IPS-18c (cell line): ENCODE results near the gene KIAA1958.

Experiments
- H3K4me3 ChIP-seq: 2 replicates; pipeline ENCODE4 v1.7.0; 2013; ENCODE audit warnings: low read depth, mild to moderate bottlenecking, low read length, moderate library complexity; ENCODE audit not compliant: insufficient read depth
- H3K9me3 ChIP-seq: one replicate; pipeline ENCODE4 v1.6.1; 2013; ENCODE audit warnings: mild to moderate bottlenecking, low read length, moderate library complexity; ENCODE audit not compliant: control insufficient read depth, insufficient read depth

KIAA1958 gene

GRCh38 chr9:112605518-112605917 lies 118.9 kb downstream of the KIAA1958 start:
- Histone ChIP-seq H3K9me3 (no peaks in the 10 kb centered on the region), H3K4me3 (no peak overlapping the region)

DNA sequence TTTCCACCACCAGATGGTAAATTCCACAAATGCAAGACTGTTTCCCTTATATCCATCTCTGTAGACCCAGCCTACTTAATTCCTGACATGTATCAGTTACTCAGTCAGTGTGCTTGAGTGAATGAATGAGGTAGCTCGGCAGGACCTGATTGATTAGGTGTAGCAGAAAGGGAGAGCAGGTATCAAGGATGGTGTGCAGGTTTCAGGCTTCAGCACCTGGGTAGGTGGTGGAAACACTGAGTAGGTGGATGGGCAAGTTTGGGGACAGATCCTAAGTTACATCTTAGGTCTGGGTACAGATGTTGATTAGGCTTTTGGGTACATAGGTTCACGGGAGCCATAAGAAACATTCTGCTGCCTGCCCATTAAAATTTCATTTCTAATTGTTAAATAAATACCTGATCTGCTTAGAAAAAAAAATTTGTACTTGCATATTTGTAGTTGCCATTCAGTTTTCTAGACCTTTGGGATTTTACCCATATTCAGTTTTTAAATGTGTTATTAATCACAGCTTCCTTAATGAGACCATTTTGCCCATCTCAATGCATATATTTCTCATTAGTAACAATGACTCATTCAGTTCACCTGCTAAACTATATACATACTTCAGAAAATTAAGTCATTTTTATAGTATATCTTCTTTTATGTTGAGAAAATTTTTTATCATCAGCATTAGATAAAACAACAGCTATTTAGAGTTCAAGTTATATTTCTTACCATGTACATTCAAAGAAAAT lies 119.5 kb downstream of the KIAA1958 start:
- H3K9me3 ChIP-seq: no peaks in the 10 kb centered on the region
- H3K4me3 ChIP-seq: no peak overlapping the region

DNA sequence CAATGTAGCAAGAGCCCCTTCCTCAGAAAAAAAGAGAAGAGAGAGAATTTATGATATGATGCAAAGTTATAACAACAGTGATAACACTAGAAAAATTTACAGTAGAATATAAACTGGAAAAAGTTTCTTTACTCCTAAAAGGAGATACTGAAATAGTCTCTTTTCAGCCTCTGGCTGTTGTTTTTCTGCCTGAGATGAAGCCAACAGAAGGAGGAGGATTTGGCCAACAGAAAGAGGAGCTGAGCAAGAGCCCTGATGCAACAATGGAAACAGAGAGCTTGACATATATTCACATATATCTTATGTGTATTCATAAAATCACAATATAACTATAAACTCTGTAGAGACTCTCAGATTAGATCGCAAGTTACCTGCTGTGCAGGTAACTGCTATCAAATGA lies 122.2 kb downstream of the KIAA1958 start:
- H3K9me3 ChIP-seq: no peaks in the 10 kb centered on the region
- H3K4me3 ChIP-seq: no peak overlapping the region

- no peak overlapping the region for H3K4me3 ChIP-seq
These were observed 129.1 kb downstream of the KIAA1958 start for GRCh38 chr9:112615584-112616266.

DNA sequence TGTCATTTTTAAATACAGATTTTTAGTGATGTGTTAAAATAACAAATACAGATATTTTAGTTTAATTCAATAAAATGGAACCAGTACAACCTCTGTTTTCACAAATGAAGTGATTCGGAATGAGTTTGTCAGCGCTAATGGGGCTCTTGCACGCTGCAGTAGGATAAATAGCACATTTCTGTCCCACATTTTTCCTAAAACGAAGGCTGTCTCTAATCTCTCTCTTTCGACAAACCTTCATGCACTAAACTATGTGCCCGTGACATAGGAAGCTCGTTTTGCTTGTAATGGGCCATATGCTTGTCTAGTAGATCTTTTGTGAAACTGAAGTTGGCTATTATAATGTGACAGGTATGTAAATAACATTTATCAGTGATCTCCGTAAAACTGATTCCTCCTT lies 130.7 kb downstream of the KIAA1958 start:
- Histone ChIP-seq H3K9me3 (no peaks in the 10 kb centered on the region), H3K4me3 (no peak overlapping the region)

More at GRCh38 chr9:112615584-112616266, 129.1 kb downstream of the KIAA1958 start:
- no peaks in the 10 kb centered on the region for H3K9me3 ChIP-seq

GRCh38 chr9:112618385-112619009 lies 131.9 kb downstream of the KIAA1958 start:
- Histone ChIP-seq H3K4me3 (no peak overlapping the region), H3K9me3 (no peaks in the 10 kb centered on the region)

GRCh38 chr9:112620388-112620787 lies 133.8 kb downstream of the KIAA1958 start:
- H3K4me3 ChIP-seq: no peak overlapping the region
- no peaks in the 10 kb centered on the region for H3K9me3 ChIP-seq

DNA sequence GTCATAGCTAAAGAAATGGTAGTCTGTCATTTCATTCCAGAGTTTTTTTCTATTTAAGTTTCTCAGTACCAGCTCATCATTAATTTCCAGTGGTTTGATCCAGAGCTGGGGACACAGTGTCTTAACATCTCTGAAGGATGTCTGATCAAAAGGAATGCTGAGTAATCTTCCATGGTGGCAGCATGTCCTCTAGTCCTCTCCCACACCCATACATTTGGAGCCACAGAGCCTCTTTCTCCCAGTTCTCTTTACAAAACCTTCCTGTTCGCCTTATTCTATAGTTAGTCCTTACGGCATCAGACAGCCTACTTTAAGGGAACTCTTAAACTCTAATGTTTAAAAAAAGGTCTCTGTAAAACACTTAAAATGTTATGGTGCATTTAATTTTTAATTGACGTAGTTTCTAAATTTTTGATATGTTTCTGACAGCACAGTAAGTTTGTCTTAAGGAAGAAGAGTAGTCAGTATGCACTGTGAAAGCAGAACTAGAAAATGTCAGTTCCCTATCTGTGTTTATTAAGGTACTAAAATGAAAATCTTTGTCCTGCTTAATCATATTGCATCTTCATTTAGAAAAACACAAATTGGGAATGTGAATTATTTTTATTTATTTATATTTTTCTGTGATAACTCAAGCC lies 134.5 kb downstream of the KIAA1958 start:
- H3K4me3 ChIP-seq: no peak overlapping the region
- no peaks in the 10 kb centered on the region for H3K9me3 ChIP-seq

DNA sequence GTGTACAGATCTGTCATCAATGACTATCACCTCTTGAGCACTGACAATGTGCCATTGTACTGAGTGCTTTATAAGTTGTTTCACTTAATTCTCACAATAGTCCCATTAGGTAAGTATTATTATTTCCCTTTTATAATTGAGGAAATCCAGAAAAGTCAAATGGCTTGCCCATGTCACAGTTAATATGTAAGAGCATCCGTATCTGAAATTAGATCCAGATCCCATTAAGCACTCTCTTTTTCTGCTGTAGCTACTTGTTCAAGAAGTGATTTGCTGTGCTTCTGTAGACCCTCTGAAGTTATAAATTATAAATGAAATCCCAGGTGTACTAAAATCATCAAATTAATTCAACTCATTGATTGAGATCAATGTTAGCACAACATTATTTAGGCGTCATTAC lies 136.6 kb downstream of the KIAA1958 start:
- H3K4me3 ChIP-seq: no peak overlapping the region

DNA sequence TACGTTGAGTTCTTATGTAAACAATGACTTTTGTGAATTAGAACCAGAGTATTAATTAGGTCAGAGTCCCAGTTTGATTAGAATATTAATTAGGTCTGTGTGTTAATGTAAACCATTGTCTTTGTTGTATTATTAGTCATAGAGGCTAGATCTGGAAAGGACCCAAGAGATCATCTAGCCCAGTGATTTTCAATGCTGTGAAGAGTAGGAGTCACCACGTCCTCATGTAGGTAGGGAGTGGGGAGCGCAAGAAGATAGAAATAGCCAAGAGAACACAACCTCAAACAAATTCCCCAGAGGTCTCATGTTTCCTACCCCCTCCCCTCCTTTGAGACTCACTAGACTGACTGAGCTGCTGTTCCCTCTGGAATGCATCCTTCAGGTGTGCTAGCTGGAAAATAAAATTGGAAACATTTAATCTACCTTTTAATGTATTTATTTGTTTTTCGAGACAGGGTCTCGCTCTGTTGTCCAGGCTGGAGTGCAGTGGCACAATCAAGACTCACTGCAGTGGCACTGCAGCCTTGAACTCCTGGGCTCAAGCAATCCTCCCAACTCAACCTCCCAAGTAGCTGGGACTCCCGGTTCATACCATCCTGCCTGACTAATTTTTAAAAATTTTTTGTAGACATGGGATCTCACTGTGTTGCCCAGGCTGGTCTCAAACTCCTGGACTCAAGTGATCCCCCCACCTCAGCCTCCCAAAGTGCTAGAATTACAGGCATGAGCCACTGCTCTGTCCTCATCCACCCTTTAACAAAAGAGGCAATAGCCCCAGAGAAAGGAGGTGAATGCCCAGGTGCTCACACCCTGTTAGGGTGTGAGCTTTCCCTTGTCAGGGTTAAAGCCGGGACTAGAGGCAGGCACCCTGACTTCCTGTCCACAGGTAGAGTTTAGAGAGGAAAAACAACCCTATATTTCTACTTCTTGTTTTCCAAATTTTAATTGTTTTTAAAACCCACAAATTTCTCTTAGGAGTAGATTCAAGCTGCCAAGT lies 138.4 kb downstream of the KIAA1958 start:
- no peaks in the 10 kb centered on the region for H3K9me3 ChIP-seq
- no peak overlapping the region for H3K4me3 ChIP-seq

More for the DNA sequence above, 136.6 kb downstream of the KIAA1958 start:
- H3K9me3 ChIP-seq: no peaks in the 10 kb centered on the region

DNA sequence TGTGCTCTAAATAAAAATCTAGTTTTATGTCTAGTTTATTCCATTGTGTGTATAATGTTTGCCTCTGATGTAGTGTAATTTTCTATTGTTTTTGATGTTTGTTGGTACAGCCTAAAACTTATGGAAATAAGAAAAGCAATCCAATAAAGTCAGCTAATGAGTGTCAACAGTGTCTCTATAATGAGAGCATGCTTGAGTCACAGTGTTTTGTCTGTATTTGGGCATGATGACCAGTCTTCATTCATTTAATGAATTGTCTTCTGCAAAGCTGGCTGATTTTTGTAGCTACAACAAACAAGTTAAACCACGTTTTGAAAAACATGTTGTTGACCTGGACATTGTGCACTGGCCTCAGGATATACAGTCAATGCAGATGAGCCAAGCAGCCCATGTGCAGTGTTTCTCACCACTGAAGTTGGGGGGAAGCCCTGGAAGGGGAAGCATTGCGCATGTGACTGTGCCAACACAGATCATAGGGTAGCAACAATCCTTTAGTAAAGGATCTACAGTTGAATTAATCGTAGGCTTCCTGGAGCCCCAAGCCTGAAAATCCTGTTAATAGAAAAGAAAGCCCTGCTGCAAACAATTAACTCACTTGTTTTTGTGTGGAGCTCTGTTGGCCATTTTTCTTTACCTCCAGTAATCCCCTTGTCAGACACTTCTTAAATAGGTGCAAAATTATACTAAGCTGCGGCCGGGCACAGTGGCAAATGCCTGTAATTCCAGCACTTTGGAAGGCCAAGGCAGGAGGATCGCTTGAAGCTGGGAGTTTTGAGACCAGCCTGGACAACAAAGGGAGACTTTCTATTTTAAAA lies 143.3 kb downstream of the KIAA1958 start:
- H3K4me3 ChIP-seq: no peak overlapping the region

DNA sequence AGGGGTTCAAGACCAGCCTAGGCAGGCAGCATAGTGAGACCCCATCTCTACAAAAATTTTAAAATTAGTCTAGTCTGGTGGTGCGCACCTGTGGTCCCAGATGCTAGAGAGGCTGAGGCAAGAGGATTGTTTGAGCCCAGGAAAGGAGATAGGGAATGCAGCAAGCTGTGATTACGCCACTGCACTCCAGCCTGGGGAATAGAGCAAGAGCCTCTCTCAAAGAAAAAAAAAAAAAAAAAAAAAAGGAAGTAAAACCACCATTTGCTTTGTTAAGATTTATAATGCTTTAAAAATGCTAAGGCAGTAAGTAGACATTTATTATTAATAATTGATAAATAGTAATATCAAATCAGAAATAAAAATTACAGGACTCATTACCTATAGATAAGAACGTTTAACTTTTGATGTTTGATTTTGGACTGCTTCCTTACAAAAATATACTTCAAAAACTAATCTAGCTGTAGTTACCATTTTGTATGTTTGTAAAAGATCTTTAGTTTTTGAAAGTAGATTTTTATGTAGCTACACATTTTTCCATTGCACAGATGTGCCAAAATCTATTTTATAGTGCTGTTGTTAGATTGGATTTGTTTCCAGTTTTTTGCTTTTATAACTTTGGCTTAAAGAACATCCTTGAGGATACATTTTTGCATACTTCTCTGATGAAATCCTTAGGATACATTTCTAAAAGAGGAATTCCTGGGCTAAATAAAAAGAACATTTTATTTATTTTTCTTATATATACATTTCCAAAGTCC lies 144.9 kb downstream of the KIAA1958 start:
- H3K9me3 ChIP-seq: no peaks in the 10 kb centered on the region
- no peak overlapping the region for H3K4me3 ChIP-seq

More for the DNA sequence above, 143.3 kb downstream of the KIAA1958 start:
- no peaks in the 10 kb centered on the region for H3K9me3 ChIP-seq

DNA sequence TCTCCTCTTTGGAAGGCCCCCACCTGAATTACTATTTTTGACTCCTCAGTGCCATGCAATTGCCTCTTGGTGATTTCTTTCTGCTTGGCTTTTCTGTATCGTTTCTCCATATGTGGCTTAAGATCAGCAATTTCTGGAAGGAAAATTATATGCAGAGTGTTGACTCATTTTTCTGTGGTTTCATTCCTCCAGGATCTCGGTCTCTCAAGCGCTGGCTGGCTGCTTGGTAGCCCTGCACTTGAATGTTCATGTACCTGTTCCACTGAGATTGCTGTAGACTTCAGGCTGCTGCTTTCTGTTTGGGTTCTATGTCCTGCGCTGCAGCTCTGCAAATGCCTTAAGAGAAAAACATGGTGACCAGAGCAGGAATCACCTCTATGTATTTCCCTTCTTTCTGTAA lies 153.7 kb downstream of the KIAA1958 start:
- Histone ChIP-seq H3K9me3 (no peaks in the 10 kb centered on the region), H3K4me3 (no peak overlapping the region)

- Histone ChIP-seq H3K4me3 (no peak overlapping the region), H3K9me3 (no peaks in the 10 kb centered on the region)
These were observed 155.5 kb downstream of the KIAA1958 start for GRCh38 chr9:112642126-112642525.

GRCh38 chr9:112647596-112647995 lies 161.0 kb downstream of the KIAA1958 start:
- H3K4me3 ChIP-seq: no peak overlapping the region
- H3K9me3 ChIP-seq: no peaks in the 10 kb centered on the region
